IPS-11a (cell line): ENCODE measurements around the gene ATAT1.

Experiments
- H3K4me3 ChIP-seq: one replicate; pipeline ENCODE4 v1.5.1; 2013; ENCODE audit warnings: low read depth, low read length, control low read depth

Gene ATAT1

GRCh38 chr6:30683183-30683979, 56.7 kb downstream of the ATAT1 start:
- H3K4me3 ChIP-seq, result no peak overlapping the region

- H3K4me3 ChIP-seq, result no peak overlapping the region
These were observed 57.3 kb downstream of the ATAT1 start for GRCh38 chr6:30683980-30684338.

- no peak overlapping the region for H3K4me3 ChIP-seq
These were observed 57.9 kb downstream of the ATAT1 start for GRCh38 chr6:30684386-30685156.

GRCh38 chr6:30685157-30686008, 58.7 kb downstream of the ATAT1 start:
- no peak overlapping the region for H3K4me3 ChIP-seq

GRCh38 chr6:30686009-30686907, 59.6 kb downstream of the ATAT1 start, which contains the start of gene PPP1R18:
Gene PPP1R18 (minus strand): TSS chr6:30686645. CDS start chr6:30686018, 627 bp downstream.
- peak within 1 kb of the TSS; percentile 78 for H3K4me3 ChIP-seq

DNA sequence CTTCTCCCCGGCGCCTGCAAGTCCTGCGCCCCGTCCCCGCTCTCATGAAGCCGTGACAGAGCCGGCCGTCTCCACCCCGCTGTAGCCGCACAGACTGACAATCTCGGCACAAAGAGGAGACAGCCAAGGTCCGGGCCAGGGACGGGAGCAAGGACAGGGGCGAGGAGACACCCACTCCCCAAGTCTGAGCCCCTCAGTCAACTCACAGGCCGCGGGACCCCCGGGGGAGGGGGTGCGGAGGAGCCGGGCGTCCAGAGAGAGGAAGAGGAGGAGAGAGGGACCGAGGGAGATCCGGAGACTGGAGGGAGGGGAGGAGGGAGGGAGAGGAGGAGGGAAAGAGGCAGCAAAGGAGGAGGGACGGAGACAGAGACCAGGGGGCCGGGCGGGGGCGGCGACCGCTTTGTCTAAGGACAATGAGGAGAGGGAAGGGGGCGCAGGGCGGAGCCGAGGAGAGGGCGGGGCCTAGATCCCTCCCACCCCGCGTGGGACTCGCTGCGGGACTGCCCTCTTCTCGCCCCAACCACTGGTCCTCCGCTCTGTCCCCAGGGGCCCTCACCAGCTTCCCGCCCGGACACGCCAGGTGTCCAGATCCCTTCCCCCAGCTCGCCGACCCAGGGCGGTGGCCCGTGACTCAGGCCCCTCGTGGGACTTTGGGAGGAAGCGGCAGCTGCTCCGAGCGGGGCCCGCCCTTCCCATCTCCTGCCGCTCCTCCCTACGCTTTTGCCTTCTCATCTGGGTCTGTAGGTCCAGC, 60.4 kb downstream of the ATAT1 start:
- peak overlapping the region; percentile 78 for H3K4me3 ChIP-seq

GRCh38 chr6:30687659-30688431, 61.2 kb downstream of the ATAT1 start:
- H3K4me3 ChIP-seq, result peak overlapping the region; percentile 78

GRCh38 chr6:30688569-30688968, 61.9 kb downstream of the ATAT1 start:
- no peak overlapping the region for H3K4me3 ChIP-seq

- no peak overlapping the region for H3K4me3 ChIP-seq
These were observed 62.6 kb downstream of the ATAT1 start for GRCh38 chr6:30689022-30689865.

DNA sequence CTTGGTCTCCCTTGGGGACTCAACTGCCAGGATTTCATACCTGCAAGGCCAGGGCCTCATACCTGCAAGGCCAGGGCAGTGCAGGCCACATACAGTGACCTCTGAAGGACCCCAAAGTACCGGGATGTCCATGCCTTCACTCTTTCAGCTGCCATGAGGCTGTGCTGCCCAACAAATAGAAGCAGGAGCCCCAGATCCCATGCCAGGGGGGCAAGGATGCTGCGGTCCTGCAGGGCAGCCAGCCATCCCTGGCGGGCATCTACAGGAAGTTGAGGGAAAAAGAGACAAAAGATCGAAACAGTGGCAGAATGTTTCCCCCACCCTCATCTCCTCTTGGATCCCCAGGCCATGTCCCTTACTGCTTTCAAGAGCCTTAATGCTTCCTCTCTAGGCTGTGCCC, 63.3 kb downstream of the ATAT1 start:
- peak overlapping the region; percentile 72 for H3K4me3 ChIP-seq

- H3K4me3 ChIP-seq, result peak within 1 kb of the TSS; percentile 72
These were observed 63.9 kb downstream of the ATAT1 start, which contains the start of gene NRM for GRCh38 chr6:30690403-30691207. Gene NRM (minus strand): TSS chr6:30690984. CDS start chr6:30690974, 10 bp downstream.

GRCh38 chr6:30691208-30691847, 64.7 kb downstream of the ATAT1 start:
- H3K4me3 ChIP-seq, result peak overlapping the region; percentile 72
